ENCODE measurements around the gene PDK3. TPM values are rescaled to one million over a fixed set of nuclear protein-coding genes. Genes with fewer than 3 reads are reported as not detected.

PDK3 gene
- total RNA-seq, 2 donors from 2014 or later: 26.0 to 31.7 TPM

GRCh38 chrX:24525455-24525854 is 60.4 kb downstream of the PDK3 start:
- Mint-ChIP-seq H3K9me3 (no peaks in the 10 kb centered on the region), H3K4me3 (no peak overlapping the region), H3K4me1 (ENCODE audit: low read depth) (peaks cover 4% of the 10 kb centered on the region), H3K27ac (peak overlapping the region; percentile 63), H3K27me3 (ENCODE audit: low read depth) (no peaks in the 10 kb centered on the region), H3K36me3 (ENCODE audit: insufficient read depth in 2 of 2) (no peaks in the 10 kb centered on the region)
- ATAC-seq (replicated peaks in 1 of 2) (no peak), DNase-seq (no peak)

GRCh38 chrX:24526616-24527015 is 61.5 kb downstream of the PDK3 start:
- no peaks in the 10 kb centered on the region for H3K9me3 Mint-ChIP-seq
- H3K27ac Mint-ChIP-seq: no peak overlapping the region
- H3K4me1 Mint-ChIP-seq (ENCODE audit: low read depth): peaks cover 4% of the 10 kb centered on the region
- no peak for ATAC-seq (replicated peaks in 1 of 2)
- no peaks in the 10 kb centered on the region for H3K27me3 Mint-ChIP-seq (ENCODE audit: low read depth)
- peaks cover 0 to 2% of the 10 kb centered on the region in 2 donors for H3K36me3 Mint-ChIP-seq (ENCODE audit: insufficient read depth in 2 of 2)
- no peak for DNase-seq
- no peak overlapping the region for H3K4me3 Mint-ChIP-seq

- Mint-ChIP-seq H3K4me1 (ENCODE audit: low read depth) (peaks cover 4% of the 10 kb centered on the region), H3K36me3 (ENCODE audit: insufficient read depth in 2 of 2) (peaks cover 0 to 2% of the 10 kb centered on the region in 2 donors), H3K27me3 (ENCODE audit: low read depth) (no peaks in the 10 kb centered on the region), H3K9me3 (no peaks in the 10 kb centered on the region), H3K4me3 (no peak overlapping the region), H3K27ac (no peak overlapping the region)
- ATAC-seq (replicated peaks in 1 of 2) (no peak), DNase-seq (no peak)
Observed at GRCh38 chrX:24528605-24529004, 63.5 kb downstream of the PDK3 start.

GRCh38 chrX:24536551-24536950 is 71.5 kb downstream of the PDK3 start:
- peaks cover 3 to 8% of the 10 kb centered on the region in 2 donors for H3K36me3 Mint-ChIP-seq (ENCODE audit: insufficient read depth in 2 of 2)

GRCh38 chrX:24542756-24543155 is 77.7 kb downstream of the PDK3 start:
- peaks cover 7% of the 10 kb centered on the region for H3K27me3 Mint-ChIP-seq (ENCODE audit: low read depth)
- H3K36me3 Mint-ChIP-seq (ENCODE audit: insufficient read depth in 2 of 2): peaks cover 3% of the 10 kb centered on the region in 2 donors
- H3K27ac Mint-ChIP-seq: no peak overlapping the region
- no peaks in the 10 kb centered on the region for H3K9me3 Mint-ChIP-seq
- no peak overlapping the region for H3K4me3 Mint-ChIP-seq
- no peak for ATAC-seq (replicated peaks in 1 of 2)
- DNase-seq: no peak
- H3K4me1 Mint-ChIP-seq (ENCODE audit: low read depth): no peaks in the 10 kb centered on the region

More at GRCh38 chrX:24536551-24536950, 71.5 kb downstream of the PDK3 start:
- H3K27me3 Mint-ChIP-seq (ENCODE audit: low read depth): no peaks in the 10 kb centered on the region
- H3K4me3 Mint-ChIP-seq: no peak overlapping the region
- no peaks in the 10 kb centered on the region for H3K4me1 Mint-ChIP-seq (ENCODE audit: low read depth)
- H3K9me3 Mint-ChIP-seq: no peaks in the 10 kb centered on the region
- ATAC-seq (replicated peaks in 1 of 2) (no peak), DNase-seq (no peak)
- no peak overlapping the region for H3K27ac Mint-ChIP-seq

GRCh38 chrX:24547961-24548360 is 82.9 kb downstream of the PDK3 start:
- no peak for DNase-seq
- Mint-ChIP-seq H3K36me3 (ENCODE audit: insufficient read depth in 2 of 2) (peaks cover 2 to 3% of the 10 kb centered on the region in 2 donors), H3K27me3 (ENCODE audit: low read depth) (peaks cover 12% of the 10 kb centered on the region), H3K27ac (no peak overlapping the region), H3K4me1 (ENCODE audit: low read depth) (no peaks in the 10 kb centered on the region), H3K9me3 (no peaks in the 10 kb centered on the region), H3K4me3 (no peak overlapping the region)
- no peak for ATAC-seq (replicated peaks in 1 of 2)

GRCh38 chrX:24550166-24550565 is 85.1 kb downstream of the PDK3 start:
- Mint-ChIP-seq H3K4me3 (no peak overlapping the region), H3K4me1 (ENCODE audit: low read depth) (no peaks in the 10 kb centered on the region), H3K36me3 (ENCODE audit: insufficient read depth in 2 of 2) (no peaks in the 10 kb centered on the region), H3K27ac (no peak overlapping the region), H3K27me3 (ENCODE audit: low read depth) (peaks cover 11% of the 10 kb centered on the region), H3K9me3 (no peaks in the 10 kb centered on the region)
- DNase-seq (no peak), ATAC-seq (replicated peaks in 1 of 2) (no peak)

GRCh38 chrX:24553011-24553410 is 87.9 kb downstream of the PDK3 start:
- Mint-ChIP-seq H3K27me3 (ENCODE audit: low read depth) (peaks cover 19% of the 10 kb centered on the region), H3K4me1 (ENCODE audit: low read depth) (no peaks in the 10 kb centered on the region), H3K4me3 (no peak overlapping the region), H3K27ac (no peak overlapping the region), H3K9me3 (no peaks in the 10 kb centered on the region), H3K36me3 (ENCODE audit: insufficient read depth in 2 of 2) (no peaks in the 10 kb centered on the region)
- ATAC-seq (replicated peaks in 1 of 2) (no peak), DNase-seq (no peak)

GRCh38 chrX:24561121-24561520 is 96.0 kb downstream of the PDK3 start:
- Mint-ChIP-seq H3K4me3 (no peak overlapping the region), H3K27ac (no peak overlapping the region), H3K9me3 (no peaks in the 10 kb centered on the region), H3K27me3 (ENCODE audit: low read depth) (no peaks in the 10 kb centered on the region), H3K36me3 (ENCODE audit: insufficient read depth in 2 of 2) (no peaks in the 10 kb centered on the region), H3K4me1 (ENCODE audit: low read depth) (no peaks in the 10 kb centered on the region)
- ATAC-seq (replicated peaks in 1 of 2) (peak in 1 of 2 donors; percentile 32), DNase-seq (peak in 1 of 2 donors; percentile 0)

GRCh38 chrX:24563291-24564010 is 98.4 kb downstream of the PDK3 start:
- Mint-ChIP-seq H3K27ac (no peak overlapping the region), H3K4me1 (ENCODE audit: low read depth) (no peaks in the 10 kb centered on the region), H3K27me3 (ENCODE audit: low read depth) (peaks cover 10% of the 10 kb centered on the region), H3K9me3 (no peaks in the 10 kb centered on the region), H3K36me3 (ENCODE audit: insufficient read depth in 2 of 2) (no peaks in the 10 kb centered on the region), H3K4me3 (no peak overlapping the region)
- DNase-seq: no peak
- no peak for ATAC-seq (replicated peaks in 1 of 2)

GRCh38 chrX:24566240-24566639 is 101.2 kb downstream of the PDK3 start:
- peaks cover 18% of the 10 kb centered on the region for H3K27me3 Mint-ChIP-seq (ENCODE audit: low read depth)
- H3K9me3 Mint-ChIP-seq: no peaks in the 10 kb centered on the region
- H3K4me3 Mint-ChIP-seq: no peak overlapping the region
- ATAC-seq (replicated peaks in 1 of 2) (no peak), DNase-seq (no peak)
- no peaks in the 10 kb centered on the region for H3K4me1 Mint-ChIP-seq (ENCODE audit: low read depth)
- no peak overlapping the region for H3K27ac Mint-ChIP-seq
- H3K36me3 Mint-ChIP-seq (ENCODE audit: insufficient read depth in 2 of 2): no peaks in the 10 kb centered on the region

- DNase-seq (no peak), ATAC-seq (replicated peaks in 1 of 2) (no peak)
- H3K36me3 Mint-ChIP-seq (ENCODE audit: insufficient read depth in 2 of 2): no peaks in the 10 kb centered on the region
- no peak overlapping the region for H3K27ac Mint-ChIP-seq
- no peaks in the 10 kb centered on the region for H3K9me3 Mint-ChIP-seq
- H3K27me3 Mint-ChIP-seq (ENCODE audit: low read depth): peaks cover 18% of the 10 kb centered on the region
- H3K4me1 Mint-ChIP-seq (ENCODE audit: low read depth): no peaks in the 10 kb centered on the region
- H3K4me3 Mint-ChIP-seq: no peak overlapping the region
Observed at GRCh38 chrX:24567169-24567568, 102.1 kb downstream of the PDK3 start.

GRCh38 chrX:24574743-24575142 is 109.7 kb downstream of the PDK3 start:
- no peak for DNase-seq
- Mint-ChIP-seq H3K9me3 (no peaks in the 10 kb centered on the region), H3K4me3 (no peak overlapping the region), H3K27me3 (ENCODE audit: low read depth) (peaks cover 2% of the 10 kb centered on the region), H3K36me3 (ENCODE audit: insufficient read depth in 2 of 2) (no peaks in the 10 kb centered on the region), H3K4me1 (ENCODE audit: low read depth) (no peaks in the 10 kb centered on the region), H3K27ac (no peak overlapping the region)
- peak; percentile 24 to 38 for ATAC-seq (replicated peaks in 1 of 2)

GRCh38 chrX:24575496-24575895 is 110.4 kb downstream of the PDK3 start:
- no peaks in the 10 kb centered on the region for H3K27me3 Mint-ChIP-seq (ENCODE audit: low read depth)
- no peak for ATAC-seq (replicated peaks in 1 of 2)
- no peak overlapping the region for H3K27ac Mint-ChIP-seq
- H3K9me3 Mint-ChIP-seq: no peaks in the 10 kb centered on the region
- H3K36me3 Mint-ChIP-seq (ENCODE audit: insufficient read depth in 2 of 2): no peaks in the 10 kb centered on the region
- H3K4me1 Mint-ChIP-seq (ENCODE audit: low read depth): no peaks in the 10 kb centered on the region
- no peak for DNase-seq
- no peak overlapping the region for H3K4me3 Mint-ChIP-seq
